Measurements from ENCODE around the gene FOCAD.

Gene FOCAD

DNA sequence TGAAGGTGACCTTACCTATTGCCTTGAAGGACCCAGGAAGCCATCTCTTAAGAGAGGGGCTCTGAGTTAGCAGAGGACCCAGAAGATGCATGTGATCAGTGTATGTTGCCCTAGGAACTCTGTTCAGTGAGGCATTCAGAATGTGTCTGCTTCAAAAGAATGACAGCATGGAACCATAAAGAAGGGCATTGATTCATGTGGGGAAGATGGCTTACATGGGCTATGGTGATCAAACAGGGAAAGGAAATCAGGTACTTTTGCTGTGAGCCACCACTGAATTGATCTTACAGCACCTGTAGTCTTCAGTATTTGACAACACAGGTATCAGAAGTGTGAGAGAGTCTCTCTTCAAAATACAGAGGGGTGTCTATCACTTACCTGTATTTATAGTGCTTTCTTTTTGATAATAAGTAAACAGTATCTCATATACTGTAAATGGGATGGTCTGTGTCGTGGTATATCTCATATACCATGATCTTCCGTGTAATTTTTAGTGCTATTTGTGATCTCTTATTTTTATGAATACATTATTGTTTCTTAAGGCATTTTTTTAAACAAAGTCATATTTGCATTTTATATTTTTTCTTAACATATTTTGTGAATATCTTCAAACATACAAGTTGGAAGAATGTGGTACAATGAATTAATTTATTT, 57.0 kb downstream of the FOCAD start:
- no peak for DNase-seq

GRCh38 chr9:20742833-20743232, 58.8 kb downstream of the FOCAD start:
- DNase-seq: no peak

GRCh38 chr9:20744036-20744630, 60.1 kb downstream of the FOCAD start:
- no peak for DNase-seq

GRCh38 chr9:20746967-20747366, 62.9 kb downstream of the FOCAD start:
- no peak for DNase-seq

GRCh38 chr9:20749496-20750198, 65.6 kb downstream of the FOCAD start:
- no peak for DNase-seq

DNA sequence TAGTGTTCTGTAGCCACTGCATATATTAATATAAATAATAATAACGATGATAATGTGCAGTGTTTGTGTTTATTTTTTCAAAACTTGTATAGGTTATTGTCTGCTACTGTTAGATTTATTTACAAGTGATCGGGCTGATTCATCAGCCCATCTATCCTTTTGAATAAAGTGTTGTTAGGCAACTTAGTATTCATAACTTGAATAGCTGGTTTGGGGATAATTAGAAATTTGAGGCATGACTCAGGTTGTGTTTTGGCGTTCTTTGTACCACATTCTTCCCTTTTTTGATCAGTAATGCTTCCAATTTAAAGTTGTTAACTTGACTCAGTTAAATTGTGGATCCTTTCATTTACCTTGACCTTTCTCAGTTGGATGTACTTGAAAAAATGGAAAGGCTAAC, 69.7 kb downstream of the FOCAD start:
- no peak for DNase-seq

DNA sequence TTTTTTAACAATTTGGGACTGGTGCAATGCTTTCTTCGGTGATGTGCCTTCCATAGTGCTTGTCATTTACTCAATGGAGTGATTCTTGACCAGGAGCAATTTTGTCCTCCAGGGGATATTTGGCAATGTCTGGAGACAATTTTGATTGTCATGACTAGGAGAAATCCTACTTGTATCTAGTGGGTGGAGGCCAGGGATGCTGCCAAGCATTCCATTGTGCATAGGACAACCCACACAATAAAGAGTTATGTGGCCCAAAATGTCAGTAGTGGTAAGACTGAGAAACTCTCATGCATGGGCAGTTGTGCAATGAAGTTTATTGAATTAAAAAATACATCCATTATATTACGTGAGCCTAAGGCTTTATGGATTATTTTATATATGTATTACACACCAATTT, 70.5 kb downstream of the FOCAD start:
- DNase-seq: no peak

DNA sequence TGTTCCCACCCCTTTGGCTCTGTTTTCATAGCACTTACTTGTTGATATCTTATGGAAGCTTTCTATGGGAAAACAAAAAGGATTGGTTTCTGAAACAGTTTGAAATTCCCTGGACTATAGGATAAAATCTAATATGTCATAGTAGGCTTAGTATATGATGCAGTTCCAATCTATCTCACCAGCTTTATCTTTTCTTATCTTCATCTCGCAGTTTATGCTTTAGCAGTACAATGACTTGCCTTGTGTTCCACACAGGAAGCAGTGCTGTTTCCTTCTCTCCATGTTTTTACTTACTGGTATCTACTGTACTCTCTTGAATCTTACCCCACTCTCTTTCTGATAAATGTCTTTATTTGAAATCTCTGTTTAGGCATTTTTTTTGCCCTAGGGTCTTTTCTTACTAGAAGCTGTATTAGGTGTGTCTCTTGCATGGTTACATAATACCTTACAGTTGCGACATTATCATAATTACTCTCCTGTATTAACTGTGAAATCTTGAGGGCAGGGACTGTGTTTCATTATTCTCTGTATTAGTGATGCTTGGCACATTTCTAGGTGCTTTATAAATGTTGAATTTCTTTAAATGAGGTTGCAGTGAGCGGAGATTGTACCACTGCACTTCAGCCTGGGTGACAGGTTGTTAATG, 76.3 kb downstream of the FOCAD start:
- no peak for DNase-seq

DNA sequence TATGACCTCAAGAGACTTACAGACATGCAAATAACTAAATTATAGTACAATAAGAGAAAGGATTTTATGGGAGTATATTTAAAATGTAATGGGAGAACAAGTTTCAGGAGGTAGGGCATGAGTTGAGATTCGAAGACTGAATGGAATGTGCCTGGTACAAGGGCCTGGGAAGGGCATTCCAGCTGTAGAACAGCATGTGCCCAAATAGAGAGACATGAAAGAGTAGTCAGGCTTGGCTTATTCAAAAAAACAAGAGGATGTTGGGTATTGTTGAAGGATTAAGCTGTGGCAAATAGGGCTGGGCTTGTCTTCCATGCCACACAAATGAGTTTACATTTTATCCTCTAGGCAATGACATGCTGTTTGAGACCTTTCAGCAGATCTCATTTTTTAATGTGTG, 86.9 kb downstream of the FOCAD start:
- DNase-seq: no peak

GRCh38 chr9:20771729-20772128, 87.7 kb downstream of the FOCAD start:
- no peak for DNase-seq

GRCh38 chr9:20775683-20776082, 91.6 kb downstream of the FOCAD start:
- no peak for DNase-seq

- DNase-seq: no peak
These were observed 97.0 kb downstream of the FOCAD start for GRCh38 chr9:20781092-20781491.

DNA sequence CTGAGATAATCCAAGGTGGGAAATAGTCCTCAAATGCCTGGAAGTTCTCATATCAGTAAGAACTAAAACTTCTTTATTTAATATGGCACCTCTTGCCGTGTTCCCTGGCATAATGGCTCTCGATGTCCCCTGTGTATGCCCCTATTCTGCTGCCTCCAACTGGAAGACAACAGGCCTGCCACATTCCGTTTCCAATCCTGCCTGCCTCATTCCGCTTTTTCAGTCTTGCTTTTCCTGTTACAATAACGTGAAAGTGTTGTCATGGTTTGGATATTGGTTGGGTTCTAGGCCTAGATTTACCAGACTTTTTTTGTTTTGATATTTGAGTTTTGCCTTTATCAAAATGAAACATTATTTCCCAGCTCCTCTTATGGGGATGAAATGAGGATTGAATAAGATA, 98.2 kb downstream of the FOCAD start:
- no peak for DNase-seq

DNA sequence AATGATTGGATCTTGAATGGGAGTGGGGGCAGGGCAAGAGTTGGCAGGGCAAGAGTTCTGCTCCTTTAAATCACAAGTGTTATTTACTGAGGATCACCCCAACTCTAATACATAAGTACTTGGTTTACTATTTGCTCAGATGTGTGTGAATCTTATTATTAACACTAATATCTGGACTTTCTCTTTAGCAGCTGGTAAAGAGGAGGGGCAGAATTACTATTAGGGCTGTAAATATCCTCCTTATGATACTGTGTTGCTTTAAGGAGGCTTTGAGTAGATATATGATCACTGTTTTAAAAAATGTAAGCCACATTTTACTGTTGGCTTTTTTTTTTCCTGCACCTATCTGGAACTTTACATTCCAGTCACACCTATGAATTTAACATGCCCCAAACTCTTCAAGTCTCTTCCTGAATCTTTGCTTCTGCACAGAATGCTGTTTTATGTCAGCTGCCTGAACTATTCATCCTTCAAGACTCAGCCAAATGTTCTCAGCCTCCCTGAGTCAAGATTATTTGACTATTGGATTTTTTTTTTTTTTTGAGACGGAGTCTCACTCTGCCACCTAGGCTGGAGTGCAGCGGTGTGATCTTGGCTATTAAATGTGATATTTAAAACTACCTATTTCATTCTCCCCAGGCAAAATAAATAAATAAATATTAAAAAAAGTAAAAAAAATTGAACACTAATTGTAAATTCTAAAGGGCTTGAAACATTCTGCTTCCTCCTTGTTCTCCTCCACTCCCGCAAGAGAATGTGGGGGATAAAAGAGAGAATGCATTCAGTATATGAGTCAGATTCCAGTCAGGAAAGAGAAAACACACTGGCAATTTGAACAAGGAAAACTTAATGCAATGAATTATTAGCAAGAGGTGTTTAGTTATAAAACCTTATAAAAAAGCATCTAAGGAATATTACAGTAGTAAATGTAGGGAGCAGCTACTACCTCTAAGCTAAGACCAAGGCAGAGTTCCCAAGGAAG, 99.3 kb downstream of the FOCAD start:
- DNase-seq: no peak

- no peak for DNase-seq
These were observed 100.1 kb downstream of the FOCAD start for GRCh38 chr9:20784196-20784595.

DNA sequence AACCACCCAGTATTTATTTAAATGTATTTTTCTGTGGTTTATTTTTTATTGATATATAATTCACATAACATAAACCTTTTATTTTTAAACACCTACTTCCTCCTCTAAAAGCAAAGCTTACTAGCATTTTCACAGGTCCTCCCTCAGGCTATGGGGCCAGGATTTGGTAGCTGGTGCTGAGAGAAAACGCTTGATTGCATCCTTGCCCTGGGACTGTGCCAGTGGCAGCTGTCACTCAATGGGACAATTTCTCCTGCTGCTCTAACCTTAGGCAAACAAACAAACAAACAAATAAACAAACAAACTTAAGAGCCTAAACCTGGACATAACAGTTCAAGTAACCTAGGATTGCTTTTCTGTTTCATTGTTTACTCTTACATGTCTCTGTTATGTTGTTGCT, 102.7 kb downstream of the FOCAD start:
- DNase-seq: no peak

- no peak for DNase-seq
These were observed 104.7 kb downstream of the FOCAD start for GRCh38 chr9:20788526-20789451.

DNA sequence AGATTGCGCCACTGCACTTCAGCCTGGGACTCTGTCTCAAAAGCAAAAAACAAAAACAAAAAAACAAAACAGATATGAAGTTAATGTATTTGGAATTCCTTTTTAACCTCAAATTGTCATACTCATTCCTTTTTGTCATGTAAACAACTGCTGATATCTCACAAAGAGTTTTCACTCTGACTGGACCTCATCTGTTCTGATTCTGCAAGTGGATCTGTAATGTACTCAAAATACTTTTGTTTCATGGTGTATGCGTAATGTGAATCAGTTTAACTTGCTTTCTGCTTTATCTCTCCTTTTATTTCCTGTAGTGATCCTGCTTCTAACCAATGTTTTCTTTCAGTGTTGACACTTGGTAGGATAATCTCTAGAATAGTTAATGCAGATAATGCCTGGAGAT, 106.7 kb downstream of the FOCAD start:
- no peak for DNase-seq

DNA sequence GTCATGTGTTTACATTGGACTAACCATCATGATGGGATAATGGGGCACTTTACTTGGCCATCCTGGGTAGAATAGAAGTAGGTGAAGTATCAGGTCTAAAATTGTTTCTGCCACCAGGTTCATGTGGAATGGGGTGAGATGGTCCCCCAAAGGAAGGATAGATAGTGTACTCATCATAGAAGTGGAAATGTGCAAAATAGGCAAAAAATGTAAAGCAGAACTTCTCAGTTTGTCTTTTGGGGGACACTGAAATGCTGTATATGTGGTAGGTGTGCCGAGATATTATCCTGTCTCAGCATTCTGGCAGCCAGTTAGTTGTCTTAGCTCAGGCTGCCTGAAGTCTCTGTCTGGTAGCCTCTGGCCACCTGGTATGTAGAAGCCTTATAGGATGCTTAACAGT, 107.6 kb downstream of the FOCAD start:
- DNase-seq: no peak

DNA sequence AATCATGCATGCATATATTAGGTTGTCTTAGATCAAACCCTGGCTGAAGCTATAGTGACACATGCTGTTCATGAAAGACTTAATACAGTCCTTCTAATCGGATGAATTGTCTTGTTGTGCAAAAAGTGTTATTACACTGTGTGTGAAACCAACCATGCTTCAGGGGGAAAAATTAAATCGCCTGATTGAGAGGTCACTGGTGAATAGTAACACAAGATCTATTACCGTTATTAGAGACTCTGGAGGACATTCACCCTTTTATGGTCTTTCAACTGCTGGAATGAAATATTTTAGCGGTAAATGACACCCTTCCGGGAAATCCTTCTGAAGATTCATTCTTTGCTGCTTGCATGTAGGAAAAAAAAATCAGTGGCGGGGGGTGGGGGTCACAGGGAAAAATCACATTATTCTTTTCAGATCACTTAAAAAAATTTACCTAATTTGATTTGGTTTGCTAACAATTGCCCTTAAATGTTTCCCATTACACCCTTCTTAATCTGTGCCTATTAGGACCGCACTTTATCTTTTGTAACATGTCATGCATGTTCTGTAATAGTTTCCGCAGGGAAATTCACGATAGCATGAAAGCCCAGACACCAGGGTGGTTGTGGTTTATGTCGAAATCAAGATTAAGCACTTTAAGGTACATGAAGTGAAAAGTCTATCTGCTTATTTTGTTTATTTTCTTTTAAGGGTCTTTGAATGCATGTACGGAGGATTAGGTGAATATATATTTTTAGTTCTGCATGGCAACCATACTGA, 120.6 kb downstream of the FOCAD start:
- no peak for DNase-seq

DNA sequence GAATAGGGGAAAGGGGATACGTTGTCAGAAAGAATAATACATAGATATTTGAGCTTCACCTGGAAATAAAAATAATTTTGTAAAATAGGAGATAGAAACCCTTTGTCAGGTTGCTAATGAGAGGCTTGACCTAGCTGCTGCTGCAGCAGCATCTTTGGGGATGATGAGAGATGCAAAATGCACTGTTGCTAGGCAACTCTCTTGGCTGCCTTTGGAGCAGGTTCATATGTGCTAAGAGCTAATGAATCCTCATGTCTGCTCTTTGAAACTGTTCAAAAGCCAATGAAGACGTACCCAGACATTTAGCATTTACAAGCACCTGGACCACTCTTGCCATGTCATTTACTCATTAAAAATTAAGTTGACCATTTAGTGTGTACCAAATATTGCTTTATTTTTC, 121.7 kb downstream of the FOCAD start:
- DNase-seq: no peak

Data from CD4-positive, alpha-beta T cell treated with Interferon gamma for 1 hour (primary cell).